Stimulated activated naive CD8-positive, alpha-beta T cell treated with anti-CD3 and anti-CD28 coated beads, Interleukin-15, Interleukin-2, amounts not matched to agents 100 U/mL and 50 U/mL, for 24 hours (primary cell): Measurements from ENCODE around the gene ABCA2.
"Not testable (repeated sequence)": the region's sequence is repeated elsewhere in the genome, so short reads cannot be mapped to it uniquely, and the experiment has no call there.

Experiments
- ATAC-seq: fragments of 150-1000 bp; cut with Tn5 transposase; one replicate; pipeline ENCODE4 v1.10.0; 2021
- DNase-seq: peaks from one replicate; pipeline ENCODE4 v3.0.0; 2021

Gene ABCA2

DNA sequence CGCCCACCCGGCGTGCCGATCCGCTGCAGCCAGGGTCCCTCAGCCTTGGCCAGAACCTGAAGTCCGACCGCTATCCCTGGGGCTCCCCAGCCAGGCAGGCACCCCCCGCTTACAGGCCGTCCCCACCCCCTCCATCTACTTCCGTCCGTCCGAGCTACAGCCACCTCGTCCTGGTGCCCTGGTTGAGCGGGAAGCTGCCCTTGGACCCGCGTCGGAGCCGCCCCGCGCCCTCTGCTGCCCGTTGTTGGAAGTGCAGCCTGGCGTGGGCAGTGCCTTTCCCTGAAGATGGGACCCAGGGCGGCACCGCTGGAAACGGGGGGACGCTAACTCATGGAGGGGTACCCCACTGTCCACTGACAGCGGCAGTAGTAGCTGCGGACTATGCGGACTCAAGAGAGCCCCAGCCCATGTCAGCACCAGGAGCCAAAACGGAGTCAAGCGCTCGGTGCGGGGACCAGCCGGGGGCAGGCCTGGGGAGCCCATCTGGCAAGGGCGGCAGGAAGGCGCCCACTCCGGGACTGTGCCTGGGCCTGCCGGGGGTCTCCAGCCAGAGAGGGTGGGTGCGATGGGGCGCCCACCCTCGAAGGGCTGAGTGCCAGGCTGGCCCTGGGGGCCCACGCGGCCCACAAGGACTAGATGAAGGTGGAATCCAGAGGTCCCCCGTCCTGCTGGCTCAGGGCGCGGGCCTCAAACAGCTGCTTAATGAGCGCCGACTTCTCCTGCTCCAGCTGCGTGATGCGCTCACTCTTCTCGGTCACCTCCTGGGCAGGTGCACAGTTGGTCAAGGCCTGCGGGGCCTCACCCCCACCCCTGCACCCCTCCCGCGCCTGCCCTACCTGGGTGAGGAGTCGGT lies 36.2 kb upstream of the ABCA2 start:
- peak; percentile 82 for DNase-seq
- no peak for ATAC-seq

- no peak for DNase-seq
- ATAC-seq = no peak
These were observed 35.4 kb upstream of the ABCA2 start for GRCh38 chr9:137063311-137064026.

- ATAC-seq, DNase-seq: not testable (repeated sequence)
These were observed 34.8 kb upstream of the ABCA2 start for GRCh38 chr9:137062798-137063197.

GRCh38 chr9:137062384-137062783 lies 34.3 kb upstream of the ABCA2 start:
- no peak for ATAC-seq
- no peak for DNase-seq

DNA sequence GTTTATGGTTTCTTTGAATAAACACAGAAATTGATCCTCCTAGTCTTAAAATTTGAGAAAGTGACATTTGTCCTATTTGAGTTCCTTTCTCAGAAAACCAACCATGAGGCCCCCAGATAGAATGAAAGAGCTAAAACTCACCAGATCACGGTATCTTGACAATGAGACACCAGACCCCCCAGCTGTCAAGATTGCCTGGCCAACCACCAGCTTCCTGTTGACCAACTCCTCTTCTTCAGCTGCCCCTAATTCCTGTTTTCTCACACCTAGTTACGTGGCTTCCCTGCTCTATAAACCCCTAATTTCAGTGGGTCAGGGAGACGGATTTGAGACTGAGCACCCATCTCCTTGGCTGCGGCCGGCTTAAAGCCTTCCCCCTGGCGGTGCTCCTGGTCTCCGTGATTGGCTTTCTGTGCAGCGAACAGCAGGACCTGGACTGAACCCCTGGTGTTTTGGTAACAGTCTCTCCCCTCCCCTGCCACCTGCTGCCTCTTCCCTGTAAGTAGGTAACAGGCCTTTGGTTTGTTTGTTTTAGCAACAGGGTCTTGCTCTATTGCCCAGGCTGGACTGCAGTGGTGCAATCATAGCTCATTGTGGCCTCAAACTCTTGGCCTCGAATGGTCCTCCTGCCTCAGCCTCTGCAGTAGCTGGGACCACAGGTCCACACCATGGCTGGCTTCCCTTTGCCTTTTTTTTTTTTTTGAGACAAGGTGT lies 30.6 kb upstream of the ABCA2 start:
- ATAC-seq = no peak

GRCh38 chr9:137057545-137057944 lies 29.5 kb upstream of the ABCA2 start:
- DNase-seq = no peak
- no peak for ATAC-seq

More for the DNA sequence above, 30.6 kb upstream of the ABCA2 start:
- no peak for DNase-seq

- ATAC-seq (no peak), DNase-seq (no peak)
These were observed 28.8 kb upstream of the ABCA2 start for GRCh38 chr9:137056739-137057415.

GRCh38 chr9:137055385-137056364 lies 27.6 kb upstream of the ABCA2 start:
- no peak for DNase-seq

DNA sequence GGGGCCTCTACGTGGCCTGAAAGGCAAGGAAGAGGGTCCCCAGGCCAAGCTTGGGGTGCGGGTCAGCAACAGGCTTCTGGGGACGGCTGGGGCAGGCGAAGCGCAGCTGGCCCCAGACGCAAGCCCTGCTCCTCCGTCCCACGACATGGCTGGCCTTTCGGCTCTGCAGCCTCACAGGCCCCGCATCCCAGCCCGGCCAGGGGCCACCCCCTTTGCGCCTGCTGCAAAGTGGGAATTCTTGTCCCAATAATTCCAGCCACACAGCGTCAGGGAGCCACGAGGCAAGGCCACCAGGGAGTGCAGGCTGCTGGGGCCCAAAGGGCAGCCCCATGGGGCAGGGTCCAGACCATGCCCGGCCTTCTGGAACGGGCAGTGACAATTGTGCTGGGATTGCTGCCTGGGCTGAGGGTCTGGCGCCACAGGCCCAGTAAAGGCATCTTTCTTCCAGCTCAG lies 26.9 kb upstream of the ABCA2 start:
- ATAC-seq (no peak), DNase-seq (no peak)

More at GRCh38 chr9:137055385-137056364, 27.6 kb upstream of the ABCA2 start:
- no peak for ATAC-seq

DNA sequence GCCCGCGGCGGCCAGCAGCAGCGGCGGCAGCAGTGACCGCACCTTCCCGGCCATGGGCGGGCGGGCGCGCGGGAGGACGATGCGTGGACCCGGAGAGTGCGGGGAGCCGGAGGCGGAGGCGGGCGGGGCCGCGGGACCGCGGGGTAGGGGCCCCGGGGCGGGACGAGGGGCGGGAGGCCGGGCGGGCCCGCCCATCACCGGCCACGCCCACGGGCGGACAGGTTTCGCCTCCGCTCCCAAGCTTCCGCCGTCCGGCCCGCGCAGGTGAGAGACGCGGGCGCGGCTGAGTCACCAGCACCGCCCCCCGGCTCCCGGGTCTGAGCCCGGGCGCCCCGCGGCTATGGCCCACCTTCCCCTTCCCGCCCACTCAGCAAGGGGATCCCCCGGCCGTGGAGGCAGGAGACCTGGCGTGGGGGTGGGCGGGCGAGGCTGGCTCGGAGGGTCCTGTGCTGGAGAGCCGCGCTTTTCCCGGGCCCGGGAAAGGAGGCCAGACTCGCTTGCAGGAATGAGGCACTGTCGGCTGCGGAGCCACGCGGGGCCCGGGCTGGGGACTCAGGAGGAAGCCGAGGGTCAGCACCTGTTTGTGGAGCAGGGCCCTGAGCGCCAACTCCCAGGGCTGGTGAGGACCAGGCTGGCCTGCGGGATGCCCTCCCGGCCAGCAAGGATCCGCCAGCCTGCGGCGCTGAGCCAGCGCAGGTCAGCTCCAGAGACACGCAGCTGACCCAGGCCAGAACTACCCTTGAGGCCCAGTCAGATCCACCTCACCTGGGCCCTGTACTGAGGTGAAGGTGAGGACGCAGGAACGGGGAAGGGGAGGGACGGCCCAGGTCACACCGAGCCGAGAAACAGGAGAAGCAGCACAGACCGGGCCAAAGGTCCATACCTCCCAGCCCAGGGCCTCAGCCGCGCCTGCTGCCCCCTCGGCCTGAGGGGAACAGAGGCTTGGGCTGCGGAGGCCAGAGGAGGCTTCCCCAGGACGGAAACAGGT lies 26.2 kb upstream of the ABCA2 start, which contains the start of gene ENTPD2:
Gene ENTPD2, minus strand, starts transcription at position 118 of the 988 bp plus-strand sequence. Its CDS starts 64 bp downstream, at position 54.
- peak; percentile 9 for ATAC-seq
- peak; percentile 48 for DNase-seq

DNA sequence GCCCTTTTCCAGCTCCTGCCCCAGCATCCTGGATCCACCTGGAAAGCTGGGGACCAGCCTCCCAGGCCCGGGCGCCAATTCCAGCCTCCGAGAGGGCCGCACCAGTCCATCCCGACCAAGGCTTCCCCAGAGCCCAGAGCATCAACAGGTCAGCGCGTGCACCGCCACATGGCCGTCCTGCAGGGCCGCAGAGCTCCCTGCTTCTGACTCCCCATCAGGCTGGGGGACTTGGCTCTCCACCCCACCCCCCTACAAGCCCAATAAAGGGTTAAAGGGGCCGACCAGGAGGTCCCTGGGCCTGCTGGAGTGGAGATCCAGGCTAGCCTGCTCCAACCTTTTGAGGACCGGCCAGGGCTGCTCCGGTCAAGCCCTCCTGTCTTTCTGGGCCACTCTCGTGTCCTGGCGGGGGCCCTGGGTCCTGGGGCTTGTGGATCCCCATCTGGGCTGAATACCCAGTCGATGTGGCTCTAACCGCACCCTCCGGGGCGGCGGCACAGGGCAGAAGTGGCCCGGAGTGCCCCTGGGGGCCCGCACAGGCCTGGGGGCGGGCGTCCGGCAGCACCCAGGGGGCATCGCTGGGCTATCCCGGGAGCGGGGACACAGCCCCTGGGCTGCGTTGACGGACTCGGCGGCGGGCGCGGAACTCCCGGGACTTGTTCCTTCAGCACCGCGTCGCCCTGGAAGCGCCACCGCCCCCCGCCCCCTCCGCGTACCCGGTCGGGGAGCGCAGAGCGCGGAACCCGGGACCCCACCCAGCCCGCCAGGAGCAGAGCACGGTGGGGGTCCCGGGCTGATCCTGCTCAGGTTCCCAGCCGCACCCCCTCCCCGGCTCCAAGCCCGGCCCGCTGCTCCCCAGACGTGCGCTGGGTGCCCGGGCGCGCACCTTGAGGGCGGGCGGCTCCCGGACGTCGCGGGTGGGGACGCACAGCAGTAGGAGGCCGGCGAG lies 25.2 kb upstream of the ABCA2 start:
- ATAC-seq = no peak
- no peak for DNase-seq

DNA sequence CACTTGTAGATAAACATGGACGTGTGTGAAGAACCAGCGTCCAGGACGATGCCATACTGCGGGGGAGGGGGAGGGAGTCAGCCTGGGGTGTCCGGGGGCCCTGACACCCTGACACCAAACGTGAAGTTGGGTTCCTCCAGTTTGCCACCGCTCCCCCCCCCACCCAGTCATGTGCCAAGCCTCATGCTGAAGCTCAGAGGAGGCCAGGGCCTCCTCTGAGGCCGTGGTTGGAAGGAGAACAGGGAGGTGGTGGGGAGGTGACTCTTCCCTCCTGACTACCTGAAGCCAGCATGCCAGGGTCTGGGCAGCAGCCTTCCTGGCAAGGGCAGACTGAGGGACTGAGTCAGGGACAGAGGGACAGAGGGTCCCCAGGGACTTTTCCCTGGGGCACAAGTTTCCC lies 24.3 kb upstream of the ABCA2 start:
- ATAC-seq = no peak
- DNase-seq = no peak

GRCh38 chr9:137051145-137051724 lies 23.2 kb upstream of the ABCA2 start:
- no peak for ATAC-seq
- DNase-seq = no peak

DNA sequence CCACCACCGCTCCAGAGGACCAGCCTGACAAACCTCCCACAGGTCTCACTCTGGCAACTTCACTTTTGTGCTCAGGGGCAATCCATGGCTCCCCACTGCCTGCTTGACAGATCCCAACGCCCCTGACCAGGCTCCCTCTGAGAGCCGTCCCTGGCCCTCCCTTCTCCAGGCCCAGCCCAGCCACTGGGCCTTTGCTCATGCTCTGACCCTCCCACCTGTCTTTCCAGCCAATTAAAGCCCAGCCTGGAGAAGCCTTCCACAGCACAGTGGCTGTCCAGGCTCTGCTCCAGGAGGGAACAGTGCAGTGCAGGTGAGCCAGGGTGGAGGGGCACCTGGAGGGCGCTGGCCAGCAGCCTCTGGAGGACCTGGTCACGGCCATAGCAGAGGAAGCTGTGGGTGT lies 22.5 kb upstream of the ABCA2 start:
- DNase-seq (no peak), ATAC-seq (no peak)

GRCh38 chr9:137049544-137050449 lies 21.8 kb upstream of the ABCA2 start:
- ATAC-seq (peak; percentile 41), DNase-seq (peak; percentile 75)

GRCh38 chr9:137048655-137049543 lies 20.9 kb upstream of the ABCA2 start:
- DNase-seq (no peak), ATAC-seq (no peak)
